K562 (cell line): ENCODE measurements around the gene PELI3. TPM values are rescaled to one million over a fixed set of nuclear protein-coding genes. Genes with fewer than 3 reads are reported as not detected.

Experiments
- ATF4 ChIP-seq: fragments of 450-650 bp; formaldehyde crosslinking; IDR thresholded peaks from 2 replicates; pipeline ENCODE4 v1.4.0; 2022; ENCODE audit warnings: mild to moderate bottlenecking, moderate library complexity
- ATF7 ChIP-seq: fragments of 450-650 bp; IDR thresholded peaks from 2 replicates; pipeline ENCODE4 v1.7.1; 2014; ENCODE audit warnings: mild to moderate bottlenecking, moderate library complexity
- BHLHE40 ChIP-seq: IDR thresholded peaks from 2 replicates; pipeline ENCODE4 v1.6.1; 2011; ENCODE audit warnings: low read length, improper control_type of control experiment
- ELF1 ChIP-seq: fragments of 200-800 bp; sonication (Bioruptor generic); IDR thresholded peaks from 2 replicates; pipeline ENCODE4 v1.6.1; 2016; ENCODE audit warnings: missing genetic modification characterization, missing compliant biosample characterization
- ETS1 ChIP-seq: conservative IDR thresholded peaks from 2 replicates; pipeline ENCODE4 v1.6.1; 2011; ENCODE audit warnings: low read depth, mild to moderate bottlenecking, low read length; ENCODE audit not compliant: control insufficient read depth
- GTF2F1 ChIP-seq: IDR thresholded peaks from 2 replicates; pipeline ENCODE4 v1.6.1; 2011; ENCODE audit warnings: low read depth, low read length, improper control_type of control experiment
- HEY1 ChIP-seq: fragments of 250-450 bp; sonication (Bioruptor Pico); IDR thresholded peaks from 2 replicates; pipeline ENCODE4 v1.5.0; 2020; ENCODE audit warnings: mild to moderate bottlenecking, moderate library complexity, borderline replicate concordance
- KLF10 ChIP-seq: fragments of 250-450 bp; sonication (Bioruptor Pico); IDR thresholded peaks from 2 replicates; pipeline ENCODE4 v1.6.1; 2021; ENCODE audit warnings: matching md5 sums
- NCOR1 ChIP-seq: fragments of 450-650 bp; IDR thresholded peaks from 2 replicates; pipeline ENCODE4 v1.6.1; 2016; ENCODE audit warnings: mild to moderate bottlenecking, moderate library complexity
- NR2C1 ChIP-seq, 2 experiments: fragments of 450-650 bp; IDR thresholded peaks; 2 replicates each; pipeline ENCODE4 v1.6.1; 2017; ENCODE audit warnings: mild to moderate bottlenecking in 2 of 2, antibody characterized with exemption in 1 of 2, inconsistent platforms in 1 of 2, missing compliant biosample characterization in 1 of 2, missing genetic modification characterization in 1 of 2
- PRDM10 ChIP-seq: fragments of 450-650 bp; IDR thresholded peaks from 2 replicates; pipeline ENCODE4 v1.6.1; 2018; ENCODE audit not compliant: partially characterized antibody
- SETDB1 ChIP-seq: IDR thresholded peaks from one replicate; pipeline ENCODE4 v1.6.1; 2012; ENCODE audit warnings: low read length, control low read depth, inconsistent platforms
- SIN3B ChIP-seq: fragments of 450-650 bp; IDR thresholded peaks from 2 replicates; pipeline ENCODE4 v1.6.1; 2017; ENCODE audit warnings: low read depth, mild to moderate bottlenecking, moderate library complexity
- STAG1 ChIP-seq: sonication (generic); formaldehyde crosslinking; IDR thresholded peaks from 2 replicates; pipeline ENCODE4 v1.5.0; 2020; ENCODE audit warnings: missing genetic modification reagents, borderline replicate concordance
- TBL1XR1 ChIP-seq, 2 experiments: IDR thresholded peaks; 2 replicates each; pipeline ENCODE4 v1.6.1; 2012; ENCODE audit warnings: improper control_type of control experiment in 2 of 2, low read length in 2 of 2, mild to moderate bottlenecking in 1 of 2
- TFAM ChIP-seq: fragments of 250-450 bp; sonication (Bioruptor Pico); conservative IDR thresholded peaks from 2 replicates; pipeline ENCODE4 v1.5.0; 2021; ENCODE audit warnings: mild to moderate bottlenecking, moderate library complexity
- U2AF2 ChIP-seq: fragments of 200-400 bp; formaldehyde crosslinking; optimal IDR thresholded peaks from 2 replicates; pipeline ENCODE3; 2017; ENCODE audit warnings: low read depth, mild to moderate bottlenecking, low read length
- ZNF175 ChIP-seq: fragments of 200-800 bp; sonication (Bioruptor generic); IDR thresholded peaks from 2 replicates; pipeline ENCODE4 v1.6.1; 2016; ENCODE audit warnings: low read depth, mild to moderate bottlenecking, missing genetic modification characterization, missing compliant biosample characterization
- ZNF707 ChIP-seq: fragments of 250-450 bp; sonication (Bioruptor Pico); conservative IDR thresholded peaks from 2 replicates; pipeline ENCODE4 v1.8.0; 2022; ENCODE audit warnings: inconsistent platforms, mild to moderate bottlenecking, moderate library complexity
- ZNF79 ChIP-seq: fragments of 250-450 bp; sonication (Bioruptor Pico); IDR thresholded peaks from 2 replicates; pipeline ENCODE4 v1.4.0; 2020; ENCODE audit warnings: low read depth, mild to moderate bottlenecking, moderate library complexity
- ZSCAN29 ChIP-seq: fragments of 450-650 bp; IDR thresholded peaks from 2 replicates; pipeline ENCODE4 v1.6.1; 2017
- polyA plus RNA-seq, 8 experiments: library from polyadenylated mRNA; depleted of rRNA in 4 of 8; stranded (reverse) in 5 of 8; unstranded in 3 of 8; fragments of >200 nt; fragmentation: Nextera tagmentation in 2 of 8; fragmentation: Illumina TruSeq in 1 of 8; extraction: Ambion mirVana in 2 of 8; extraction: Trizol in 1 of 8; gene quantifications; 2 replicates each; pipeline versions ENCODE4 v1.2.1 to v1.2.3, GENCODE V29; 2011 to 2014; ENCODE audit warnings: inconsistent platforms in 1 of 8, missing spikeins in 1 of 8
- total RNA-seq, 7 experiments: library from RNA; depleted of rRNA in 6 of 7; stranded (reverse); fragments of >200 nt in 6 of 7; fragmentation: Illumina TruSeq in 2 of 7; extraction: Trizol in 2 of 7; gene quantifications; 2 replicates each; pipeline versions ENCODE4 v1.2.1 to v1.2.3, GENCODE V29; 2011 to 2021; ENCODE audit warnings: low replicate concordance in 1 of 7
- TF ChIP-seq, protein P1 (sequence below): fragments of 250-450 bp; sonication (Bioruptor Pico); IDR thresholded peaks from 2 replicates; pipeline ENCODE4 v1.8.0; 2021; ENCODE audit warnings: mild to moderate bottlenecking, moderate library complexity

The PELI3 gene
- total and polyA plus RNA-seq, 9 of the 15 experiments (the other 6 are each of a cell fraction or from before 2014, with no cell fraction given), result 0.17 to 4.2 (median 1.9) TPM

DNA sequence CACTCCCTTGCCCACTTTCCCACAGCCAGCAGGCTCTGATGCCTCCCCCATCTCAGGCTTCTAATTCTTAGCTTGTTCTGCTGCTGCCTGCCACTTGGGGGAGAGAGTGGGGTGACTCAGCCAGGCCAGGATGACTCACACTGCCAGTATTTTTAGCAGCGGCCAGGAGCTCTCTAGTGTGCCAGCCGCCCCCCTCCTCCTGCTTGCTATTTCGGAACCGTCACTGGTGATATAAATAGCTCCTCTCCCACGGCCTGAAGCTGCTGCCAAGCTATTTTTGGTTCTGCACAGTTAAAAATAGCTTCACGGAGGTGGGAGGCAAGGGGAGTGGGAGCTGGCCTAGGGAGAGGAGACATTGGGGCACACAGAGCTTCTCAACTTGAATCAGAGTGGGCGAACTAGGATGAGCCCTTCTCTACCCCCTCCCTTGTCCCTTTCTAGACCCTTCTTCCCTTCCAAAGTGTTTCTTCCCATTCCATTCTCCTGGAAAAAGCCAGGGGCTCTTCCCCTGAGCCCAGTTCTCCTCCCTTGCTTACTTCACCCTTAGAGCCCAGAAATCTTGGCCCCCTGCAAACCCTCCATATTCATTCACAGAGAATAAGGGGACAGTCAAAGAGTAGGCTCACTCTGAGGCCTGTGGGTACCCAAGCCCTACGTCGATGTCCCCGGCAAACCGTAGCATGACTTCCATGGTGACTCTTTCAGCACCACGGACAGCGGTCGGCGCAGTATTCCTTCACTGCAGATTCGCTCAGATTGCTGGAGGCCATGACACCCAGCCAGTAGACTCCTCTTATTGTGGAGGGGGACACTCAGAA lies 48.3 kb upstream of the PELI3 start (continued):
- TF ChIP-seq PRDM10 (no peak), ZNF707 (no peak), STAG1 (CRISPR knock-in tag) (peak; percentile 28; the same call in 1 of the 2 replicates), ATF4 (CRISPR knock-in tag) (no peak), ATF7 (no peak), GTF2F1 (no peak), ETS1 (no peak), SIN3B (no peak), ZSCAN29 (no peak), NCOR1 (peak; percentile 87), NR2C1 (IDR thresholded peaks at IDR 0.05) (no peak), NR2C1 (tag; IDR thresholded peaks at IDR 0.05) (0 out of 2 replicates have a peak, but pooled peaks have one; percentile 24), TBL1XR1 (IDR thresholded peaks at IDR 0.05; ENCODE audit: low read length in 2 of 2) (peak in 1 of 2 experiments; percentile 40; a peak in 1 of 4 replicates), HEY1 (CRISPR knock-in tag) (no peak), BHLHE40 (no peak), ZNF175 (0 out of 2 replicates have a peak, but pooled peaks have one; percentile 27), TFAM (CRISPR knock-in tag) (no peak), SETDB1 (no peak), KLF10 (CRISPR knock-in tag) (no peak), ZNF79 (CRISPR knock-in tag) (no peak), U2AF2 (no peak), ELF1 (tag) (no peak)
- TF ChIP-seq, protein P1, sequence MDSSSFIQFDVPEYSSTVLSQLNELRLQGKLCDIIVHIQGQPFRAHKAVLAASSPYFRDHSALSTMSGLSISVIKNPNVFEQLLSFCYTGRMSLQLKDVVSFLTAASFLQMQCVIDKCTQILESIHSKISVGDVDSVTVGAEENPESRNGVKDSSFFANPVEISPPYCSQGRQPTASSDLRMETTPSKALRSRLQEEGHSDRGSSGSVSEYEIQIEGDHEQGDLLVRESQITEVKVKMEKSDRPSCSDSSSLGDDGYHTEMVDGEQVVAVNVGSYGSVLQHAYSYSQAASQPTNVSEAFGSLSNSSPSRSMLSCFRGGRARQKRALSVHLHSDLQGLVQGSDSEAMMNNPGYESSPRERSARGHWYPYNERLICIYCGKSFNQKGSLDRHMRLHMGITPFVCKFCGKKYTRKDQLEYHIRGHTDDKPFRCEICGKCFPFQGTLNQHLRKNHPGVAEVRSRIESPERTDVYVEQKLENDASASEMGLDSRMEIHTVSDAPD, result no peak
